Lower leg skin (tissue), 3 donors: ENCODE measurements around the gene ENTPD6.

Experiments used
- CTCF ChIP-seq, 3 donors: fragments of 450-650 bp; IDR thresholded peaks; one replicate each; pipeline ENCODE4 v1.5.1; 2016; ENCODE audit warnings: antibody characterized with exemption in 3 of 3, mild to moderate bottlenecking in 3 of 3, moderate library complexity in 2 of 3
- POLR2A ChIP-seq, 2 donors: fragments of 450-650 bp; IDR thresholded peaks; one replicate each; pipeline ENCODE4 v1.6.1; 2016 to 2017; ENCODE audit warnings: antibody characterized with exemption in 2 of 2, mild to moderate bottlenecking in 1 of 2, moderate library complexity in 1 of 2

GRCh38 chr20:25197183-25197869 lies 1.8 kb downstream of the ENTPD6 start:
- TF ChIP-seq CTCF (IDR thresholded peaks at IDR 0.05) (no peak), POLR2A (IDR thresholded peaks at IDR 0.05) (no peak)
